Parietal lobe (tissue), 1 donor: ENCODE results near the gene CWF19L2. TPM values are rescaled to one million over a fixed set of nuclear protein-coding genes. Genes with fewer than 3 reads are reported as not detected.

ENCODE experiments used
- total RNA-seq: library from RNA; depleted of rRNA; stranded (reverse); fragments of >200 nt; gene quantifications from one replicate; pipeline ENCODE4 v1.2.3, GENCODE V29; 2014

CWF19L2 gene
- total RNA-seq, result 53.8 TPM

GRCh38 chr11:107457558-107458271 lies at the start of gene CWF19L2:
Gene CWF19L2 (minus strand): TSS chr11:107457825. CDS start chr11:107457816, 9 bp downstream.

Other genes with a start within 250 kb of the CWF19L2 start
- 19.7 TPM for gene ALKBH8, start 107.9 kb upstream of the CWF19L2 start, total RNA-seq
- 127 TPM for gene ELMOD1, start 133.3 kb upstream of the CWF19L2 start, total RNA-seq